ENCODE results near the gene DCUN1D2. TPM values are rescaled to one million over a fixed set of nuclear protein-coding genes. Genes with fewer than 3 reads are reported as not detected.

The DCUN1D2 gene
- total RNA-seq, 2 donors from 2014 or later: 12.2 to 14.5 TPM

DNA sequence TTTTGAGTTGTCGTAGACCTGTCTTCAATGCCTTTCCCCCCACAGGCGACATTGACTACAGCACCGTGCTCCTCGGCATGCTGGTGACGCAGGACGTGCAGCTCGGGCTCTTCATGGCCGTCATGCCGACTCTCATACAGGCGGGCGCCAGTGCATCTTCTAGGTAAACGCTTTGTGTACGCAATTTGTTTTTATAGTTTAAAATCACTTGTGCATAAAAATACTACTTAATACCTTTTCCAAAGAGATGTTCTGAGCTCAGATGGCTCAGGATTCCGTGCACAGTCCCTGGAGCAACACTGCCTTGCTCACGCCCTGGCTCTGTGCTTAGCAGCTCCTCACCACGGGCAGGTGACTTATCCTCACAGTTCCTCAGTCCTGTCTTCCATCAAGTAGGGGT is 30.1 kb upstream of the DCUN1D2 start:
- Histone ChIP-seq H3K36me3 (replicated peaks in 1 of 2; ENCODE audit: insufficient read depth in 1 of 2, low read depth in 2 of 2) (peaks cover 0 to 6% of the 10 kb centered on the region in 2 donors), H3K9me3 (no peaks in the 10 kb centered on the region), H3K27me3 (no peaks in the 10 kb centered on the region), H3K27ac (no peak overlapping the region), H3K4me3 (no peak overlapping the region), H3K4me1 (no peaks in the 10 kb centered on the region)
- no peak for DNase-seq
- WGBS, 2 donors: 88 to 95% methylated on average over 16 of the region's 16 CpGs
- TF ChIP-seq POLR2A (IDR thresholded peaks at IDR 0.05): no peak
- TF ChIP-seq CTCF (IDR thresholded peaks at IDR 0.05): no peak
- no peak for ATAC-seq
- intact Hi-C loops (cut with DNase I): no loop called here

- no peak for TF ChIP-seq POLR2A (IDR thresholded peaks at IDR 0.05)
- TF ChIP-seq CTCF (IDR thresholded peaks at IDR 0.05): no peak
- Histone ChIP-seq H3K36me3 (replicated peaks in 1 of 2; ENCODE audit: insufficient read depth in 1 of 2, low read depth in 2 of 2) (peaks cover 0 to 9% of the 10 kb centered on the region in 2 donors), H3K27me3 (no peaks in the 10 kb centered on the region), H3K9me3 (no peaks in the 10 kb centered on the region), H3K27ac (no peak overlapping the region), H3K4me3 (no peak overlapping the region), H3K4me1 (no peaks in the 10 kb centered on the region)
- DNase-seq: no peak
- WGBS, 2 donors: 94 to 97% methylated on average over 11 to 14 of the region's 14 CpGs
- intact Hi-C loops (cut with DNase I): no loop called here
- no peak for ATAC-seq
These were observed 29.0 kb upstream of the DCUN1D2 start for GRCh38 chr13:113519556-113519955.

DNA sequence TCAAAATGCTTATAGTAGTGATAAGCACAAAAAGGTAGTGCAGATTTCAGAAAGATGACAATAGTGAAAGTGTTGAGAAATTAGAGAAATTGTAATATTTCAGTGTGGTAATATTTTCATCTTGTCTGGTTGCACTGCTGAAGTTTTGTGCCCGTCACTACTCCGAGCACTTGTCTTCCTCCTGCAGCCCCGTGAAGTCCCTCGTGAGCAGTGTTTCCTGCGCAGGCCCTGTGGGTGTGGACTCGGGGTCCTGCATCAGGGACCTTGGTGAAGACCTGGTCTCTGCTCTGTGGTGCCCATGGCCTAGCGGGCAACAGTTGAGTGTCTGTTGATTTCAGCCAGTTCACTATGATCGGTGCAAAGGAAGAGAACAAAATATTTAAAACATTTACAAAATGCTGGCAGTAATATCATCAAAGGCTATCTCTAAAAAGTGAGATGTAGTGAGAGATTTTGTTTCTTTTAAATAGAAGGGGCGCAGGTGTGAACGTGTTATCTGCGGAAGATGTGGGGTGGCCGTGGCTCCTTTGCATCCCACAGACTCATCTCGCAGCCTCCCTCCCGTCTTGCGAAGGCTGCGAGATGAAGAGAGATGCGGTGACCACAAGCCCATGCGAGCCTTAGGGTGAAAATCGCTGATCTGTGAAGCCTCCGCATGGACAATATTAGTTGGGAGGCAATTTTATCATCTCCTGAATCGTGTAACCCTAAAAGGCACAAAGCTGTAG is 27.7 kb upstream of the DCUN1D2 start:
- Histone ChIP-seq H3K9me3 (no peaks in the 10 kb centered on the region), H3K4me1 (no peaks in the 10 kb centered on the region), H3K36me3 (replicated peaks in 1 of 2; ENCODE audit: insufficient read depth in 1 of 2, low read depth in 2 of 2) (peaks cover 0 to 9% of the 10 kb centered on the region in 2 donors), H3K27me3 (no peaks in the 10 kb centered on the region), H3K27ac (no peak overlapping the region), H3K4me3 (no peak overlapping the region)
- intact Hi-C loops (cut with DNase I): no loop called here
- DNase-seq: no peak
- no peak for TF ChIP-seq POLR2A (IDR thresholded peaks at IDR 0.05)
- TF ChIP-seq CTCF (IDR thresholded peaks at IDR 0.05): no peak
- 90 to 93% methylated on average over 21 of the region's 21 CpGs for WGBS, 2 donors
- no peak for ATAC-seq

- TF ChIP-seq POLR2A (IDR thresholded peaks at IDR 0.05): no peak
- no peak for TF ChIP-seq CTCF (IDR thresholded peaks at IDR 0.05)
- WGBS, 2 donors: 87 to 90% methylated on average over 5 of the region's 5 CpGs
- Histone ChIP-seq H3K4me3 (no peak overlapping the region), H3K4me1 (no peaks in the 10 kb centered on the region), H3K27ac (no peak overlapping the region), H3K36me3 (replicated peaks in 1 of 2; ENCODE audit: insufficient read depth in 1 of 2, low read depth in 2 of 2) (peaks cover 9 to 11% of the 10 kb centered on the region in 2 donors), H3K27me3 (no peaks in the 10 kb centered on the region), H3K9me3 (no peaks in the 10 kb centered on the region)
- DNase-seq: no peak
- no peak for ATAC-seq
- intact Hi-C loops (cut with DNase I): no loop called here
These were observed 24.3 kb upstream of the DCUN1D2 start for GRCh38 chr13:113514847-113515246.

- intact Hi-C loops (cut with DNase I): no loop called here
- ATAC-seq: no peak
- H3K4me3 ChIP-seq: no peak overlapping the region
- peaks cover 8 to 9% of the 10 kb centered on the region in 2 donors for H3K36me3 ChIP-seq (replicated peaks in 1 of 2; ENCODE audit: insufficient read depth in 1 of 2, low read depth in 2 of 2)
- no peaks in the 10 kb centered on the region for H3K27me3 ChIP-seq
- no peak for DNase-seq
- TF ChIP-seq CTCF (IDR thresholded peaks at IDR 0.05): no peak
- no peak for TF ChIP-seq POLR2A (IDR thresholded peaks at IDR 0.05)
- no peaks in the 10 kb centered on the region for H3K4me1 ChIP-seq
- no peak overlapping the region for H3K27ac ChIP-seq
- 93 to 95% methylated on average over 8 of the region's 8 CpGs for WGBS, 2 donors
- H3K9me3 ChIP-seq: no peaks in the 10 kb centered on the region
These were observed 23.2 kb upstream of the DCUN1D2 start for GRCh38 chr13:113513761-113514160.
